ENCODE results near the gene FAM180A.
"Not testable (repeated sequence)": the region's sequence is repeated elsewhere in the genome, so short reads cannot be mapped to it uniquely, and the experiment has no call there.

The FAM180A gene

DNA sequence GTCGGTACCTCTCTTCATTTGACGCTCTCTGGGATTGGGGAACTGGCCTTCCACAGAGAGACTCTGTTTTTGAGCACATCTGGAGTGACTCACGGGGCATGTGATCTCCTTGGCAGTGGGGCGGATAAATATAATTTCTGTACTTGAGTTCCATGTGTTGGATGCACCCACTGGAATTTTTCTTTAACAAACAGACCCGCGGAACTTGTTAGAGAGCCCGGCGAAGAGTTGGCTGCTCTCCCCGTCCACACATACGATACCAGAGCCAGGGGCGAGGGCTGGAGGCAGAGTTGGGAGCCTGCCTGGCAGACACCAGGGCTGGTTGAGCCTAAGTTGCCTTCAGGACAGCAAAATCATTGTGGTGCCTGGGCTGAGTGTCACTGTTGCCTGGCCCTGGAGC is at the start of gene FAM180A:
TSS of gene FAM180A (minus strand) at position 44 of the 400 bp plus-strand sequence. CDS start 233 bp downstream, outside the sequence.
- DNase-seq (ENCODE audit: low read depth in 1 of 2, low spot score in 1 of 2): no peak

- DNase-seq (ENCODE audit: low read depth in 1 of 2, low spot score in 1 of 2): no peak
These were observed 49.5 kb upstream of the FAM180A start for GRCh38 chr7:135798095-135798494.

- no peak for DNase-seq (ENCODE audit: low read depth in 1 of 2, low spot score in 1 of 2)
These were observed 47.4 kb upstream of the FAM180A start for GRCh38 chr7:135795846-135796570.

DNA sequence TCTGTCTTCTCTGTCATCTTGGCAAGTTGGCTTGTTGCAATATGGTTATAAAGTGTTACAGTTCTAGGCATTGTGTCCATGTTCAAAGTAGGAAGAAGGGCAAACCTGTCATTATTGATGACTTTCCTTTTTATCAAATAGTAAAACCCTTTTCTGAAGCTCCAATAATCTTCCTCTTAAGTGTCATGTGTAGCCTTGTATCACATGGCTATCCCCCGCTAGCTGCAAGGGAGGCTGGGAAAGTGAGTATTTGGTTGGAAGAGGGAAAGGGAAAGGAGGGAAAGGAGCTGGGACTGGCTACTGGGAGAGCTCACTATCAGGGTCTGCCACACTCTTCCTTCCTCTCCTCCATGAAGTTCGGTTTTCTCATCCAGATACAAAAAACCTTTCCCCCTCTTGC is 45.2 kb upstream of the FAM180A start:
- no peak for DNase-seq (ENCODE audit: low read depth in 1 of 2, low spot score in 1 of 2)

DNA sequence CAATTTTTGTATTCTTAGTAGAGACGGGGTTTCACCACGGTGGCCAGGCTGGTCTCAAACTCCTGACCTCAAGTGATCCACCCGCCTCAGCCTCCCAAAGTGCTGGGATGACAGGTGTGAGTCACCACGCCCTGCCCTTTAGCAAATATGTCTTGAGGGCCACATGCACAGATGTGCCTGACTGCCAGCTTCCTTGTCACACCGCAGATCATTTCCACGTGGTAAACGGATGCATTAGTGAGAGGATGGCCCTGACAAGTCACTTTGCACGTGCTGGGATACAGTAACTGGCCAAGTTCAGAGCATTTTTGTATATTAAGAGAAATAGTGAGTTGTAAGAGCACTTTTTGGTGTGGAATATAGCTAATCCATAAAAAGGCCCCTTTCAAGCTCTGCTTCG is 44.3 kb upstream of the FAM180A start:
- DNase-seq (ENCODE audit: low read depth in 1 of 2, low spot score in 1 of 2): no peak

DNA sequence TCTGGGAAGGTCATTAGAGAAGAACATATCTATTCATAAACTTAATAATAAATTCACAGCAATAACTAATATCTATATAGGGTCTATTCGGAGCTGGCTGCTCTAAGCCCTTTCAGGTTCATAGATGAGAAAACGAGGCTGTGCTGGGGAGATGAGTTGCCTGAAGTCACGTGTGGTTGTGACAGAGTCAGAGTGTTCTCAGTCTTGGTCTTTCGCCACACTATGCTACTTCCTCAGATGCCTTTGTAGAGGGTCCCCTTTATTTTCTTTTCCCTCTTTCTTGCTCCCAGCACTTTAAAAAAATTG is 43.7 kb upstream of the FAM180A start:
- DNase-seq (ENCODE audit: low read depth in 1 of 2, low spot score in 1 of 2): no peak

DNA sequence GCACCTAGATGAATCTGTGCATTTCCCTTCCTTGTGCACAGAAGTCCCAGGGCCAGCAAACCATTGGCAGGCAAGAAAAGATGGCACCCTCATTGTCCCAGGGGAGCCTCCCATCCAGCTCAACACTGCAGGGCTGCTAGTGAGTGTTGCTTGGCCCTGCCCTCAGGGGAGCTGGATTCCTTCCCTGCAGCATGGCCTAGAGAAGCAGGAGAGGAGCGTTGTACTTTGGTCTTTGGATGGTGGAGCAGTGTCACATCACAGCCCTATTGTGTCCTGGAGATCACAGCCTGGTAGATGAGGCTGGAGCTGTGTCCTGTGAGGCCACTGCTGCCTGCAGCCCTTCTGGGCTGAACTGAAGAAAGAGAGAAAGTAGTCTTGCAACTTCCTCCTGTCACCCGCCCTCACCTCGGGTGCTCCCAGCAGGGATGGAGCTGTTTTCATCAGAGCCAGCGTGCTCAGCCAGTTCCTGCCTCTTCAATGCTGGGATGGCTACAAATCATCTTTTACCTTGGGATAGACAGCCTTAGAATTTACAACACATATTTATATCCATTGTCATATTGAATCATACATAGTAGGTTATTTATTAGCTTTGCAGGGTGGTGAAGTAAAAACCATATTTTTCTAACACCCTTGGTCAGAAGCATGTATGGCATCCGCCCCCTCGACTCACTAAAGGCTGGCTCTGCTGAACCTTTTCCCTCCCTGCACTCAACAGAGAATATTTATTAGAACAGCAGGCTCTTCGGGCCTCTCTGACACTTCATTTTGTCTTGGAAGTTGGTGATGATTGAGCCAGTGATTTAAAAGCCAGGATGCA is 43.1 kb upstream of the FAM180A start:
- DNase-seq (ENCODE audit: low read depth in 1 of 2, low spot score in 1 of 2): no peak

DNA sequence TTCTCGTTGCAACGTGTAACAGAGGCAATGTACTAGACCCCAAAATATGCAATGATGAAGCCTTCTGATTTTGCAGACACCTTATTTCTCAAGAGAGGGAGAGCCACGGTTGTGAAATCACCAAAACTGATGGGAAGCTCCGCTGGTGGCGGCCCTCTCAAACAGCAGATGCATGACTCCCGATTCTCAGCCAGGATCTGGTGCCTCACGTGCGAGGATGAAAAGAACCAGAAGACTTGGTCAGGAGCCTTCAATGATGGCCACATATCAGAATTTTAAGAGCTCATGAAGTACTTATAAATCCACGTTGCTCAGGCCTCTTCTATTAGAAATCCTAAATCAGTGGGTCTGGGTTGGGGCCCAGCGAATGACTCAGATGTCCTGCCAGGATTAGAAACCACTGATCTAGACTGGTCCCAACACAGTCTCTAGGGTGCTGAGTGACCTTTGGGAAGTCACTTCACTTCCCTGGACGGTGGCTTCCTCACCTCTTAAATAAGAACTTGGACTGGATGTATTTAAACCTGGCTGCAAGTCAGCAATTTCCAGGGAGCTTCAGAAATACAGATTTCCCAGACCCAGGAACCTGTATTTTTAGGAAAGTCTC is 41.9 kb upstream of the FAM180A start:
- DNase-seq (ENCODE audit: low read depth in 1 of 2, low spot score in 1 of 2): no peak

DNA sequence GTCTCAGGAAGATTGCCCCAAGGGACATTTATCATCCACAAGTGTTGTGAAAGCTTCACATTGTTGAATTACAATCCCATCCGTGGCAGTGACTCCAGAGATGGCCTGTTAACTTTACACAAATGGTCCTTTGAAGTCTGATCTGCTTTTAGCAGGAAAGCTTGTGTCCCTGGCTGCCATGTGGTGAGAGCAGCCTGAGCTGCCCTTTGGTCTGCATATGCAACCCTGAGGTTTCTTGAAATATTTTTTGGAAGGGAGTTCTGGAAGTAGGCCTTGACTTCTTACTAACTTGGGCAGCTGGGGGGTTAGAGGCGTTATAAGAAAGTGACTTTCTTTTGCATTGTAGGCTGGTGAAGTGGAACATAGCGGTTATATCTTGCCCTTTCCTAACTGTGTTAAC is 41.3 kb upstream of the FAM180A start:
- DNase-seq (ENCODE audit: low read depth in 1 of 2, low spot score in 1 of 2): no peak

DNA sequence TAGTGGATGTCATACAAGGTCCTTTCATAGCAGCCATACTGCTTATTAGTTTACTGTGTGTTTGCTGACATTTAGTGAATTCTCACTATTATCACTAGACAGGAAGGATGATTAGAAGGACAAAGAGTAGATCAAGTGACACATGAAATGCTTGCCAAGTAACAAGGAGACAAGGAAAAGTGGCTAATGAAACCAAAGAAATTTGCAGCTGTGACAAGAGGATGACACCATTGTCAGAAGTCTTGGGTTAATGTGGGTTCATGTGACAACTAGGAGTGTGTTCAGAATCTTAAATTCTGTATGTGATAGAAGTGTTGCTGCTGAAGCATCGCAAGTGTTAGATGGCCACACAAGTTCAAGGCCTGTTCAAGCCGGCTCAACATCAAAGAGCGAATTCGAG is 40.8 kb upstream of the FAM180A start:
- no peak for DNase-seq (ENCODE audit: low read depth in 1 of 2, low spot score in 1 of 2)

DNA sequence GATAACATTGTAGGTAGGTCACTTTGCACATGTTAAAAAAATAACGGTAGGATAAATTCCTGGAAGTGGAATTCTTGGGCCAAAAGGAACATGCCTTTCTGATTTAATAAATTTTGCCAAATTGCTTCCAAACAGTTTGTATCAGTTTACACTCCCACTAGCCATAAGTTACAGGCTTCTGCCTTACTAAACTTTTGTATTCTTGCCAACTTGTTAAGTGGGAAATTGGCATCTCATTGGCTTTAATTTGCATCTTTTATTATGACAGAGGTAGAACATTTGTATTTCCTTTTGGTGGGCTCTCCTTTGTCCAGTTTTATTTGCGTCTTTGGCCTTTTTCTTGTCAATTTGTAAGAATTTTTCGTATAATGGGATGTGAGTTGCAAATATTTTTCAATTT is 38.3 kb upstream of the FAM180A start:
- DNase-seq (ENCODE audit: low read depth in 1 of 2, low spot score in 1 of 2): no peak

- no peak for DNase-seq (ENCODE audit: low read depth in 1 of 2, low spot score in 1 of 2)
These were observed 36.5 kb upstream of the FAM180A start for GRCh38 chr7:135785065-135785464.

DNA sequence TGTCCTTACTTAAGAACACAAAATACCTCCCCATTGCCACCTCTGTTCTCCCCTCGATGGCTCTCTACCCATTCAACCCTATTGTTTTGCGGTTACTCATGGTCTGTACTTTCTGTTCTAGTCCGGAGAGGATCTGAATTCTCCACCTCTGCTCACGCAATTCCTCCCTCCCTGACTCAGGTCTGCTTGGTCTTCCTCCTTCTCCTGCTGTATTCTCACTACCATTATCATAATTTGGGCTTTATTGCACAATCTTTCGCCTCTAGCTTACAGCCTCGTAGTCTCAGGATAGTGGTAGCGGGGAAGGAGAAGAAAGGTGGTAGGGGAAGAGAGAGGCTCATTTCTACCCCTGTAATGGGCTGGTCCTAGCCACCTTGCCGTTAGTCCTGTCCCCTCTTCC is 35.4 kb upstream of the FAM180A start:
- DNase-seq (ENCODE audit: low read depth in 1 of 2, low spot score in 1 of 2): no peak

DNA sequence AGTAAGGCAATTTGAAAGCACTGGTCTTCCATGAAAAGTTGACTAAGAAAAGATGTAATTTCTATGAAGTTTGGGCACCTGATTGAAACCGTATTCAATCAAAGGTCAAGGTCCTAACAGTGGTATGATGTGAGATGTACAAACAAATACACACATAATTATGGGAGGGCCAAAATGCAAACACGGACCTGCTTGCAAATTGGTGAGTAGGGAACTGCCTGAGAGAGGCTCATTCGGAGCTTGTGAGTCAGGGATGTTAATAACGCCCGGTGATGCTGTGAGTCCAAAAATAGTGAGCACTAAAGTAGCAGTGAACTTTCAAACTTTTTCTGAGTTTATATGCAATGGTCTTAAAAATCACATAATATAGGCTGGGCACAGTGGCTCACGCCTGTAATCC is 34.2 kb upstream of the FAM180A start:
- DNase-seq (ENCODE audit: low read depth in 1 of 2, low spot score in 1 of 2): no peak

- DNase-seq (ENCODE audit: low read depth in 1 of 2, low spot score in 1 of 2): no peak
These were observed 33.8 kb upstream of the FAM180A start for GRCh38 chr7:135782377-135782776.

- DNase-seq (ENCODE audit: low read depth in 1 of 2, low spot score in 1 of 2): no peak
These were observed 29.2 kb upstream of the FAM180A start for GRCh38 chr7:135777626-135778398.

- DNase-seq (ENCODE audit: low read depth in 1 of 2, low spot score in 1 of 2): not testable (repeated sequence)
These were observed 27.3 kb upstream of the FAM180A start for GRCh38 chr7:135775915-135776314.

GRCh38 chr7:135775230-135775629 is 26.6 kb upstream of the FAM180A start:
- DNase-seq (ENCODE audit: low read depth in 1 of 2, low spot score in 1 of 2): no peak

GRCh38 chr7:135774284-135774683 is 25.7 kb upstream of the FAM180A start:
- DNase-seq (ENCODE audit: low read depth in 1 of 2, low spot score in 1 of 2): no peak

DNA sequence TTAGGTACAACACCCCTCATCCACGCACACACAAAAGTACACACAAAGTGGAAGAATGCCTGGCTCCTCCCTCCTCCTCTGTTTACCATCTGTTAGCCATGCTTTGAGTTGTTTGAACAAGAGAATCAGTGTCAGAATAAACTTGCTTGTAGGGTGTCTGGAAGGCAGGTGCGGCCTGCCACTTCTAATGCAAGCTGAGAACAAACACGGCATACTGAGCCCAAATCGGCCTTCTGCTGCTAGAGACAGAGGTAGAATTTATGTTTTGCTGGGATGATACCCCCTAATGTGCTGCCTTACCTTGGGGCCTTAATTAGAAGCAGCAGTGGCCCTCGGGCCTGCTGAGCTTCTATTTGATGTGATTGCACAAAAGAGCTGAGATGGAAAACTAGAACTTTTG is 24.9 kb upstream of the FAM180A start:
- DNase-seq (ENCODE audit: low read depth in 1 of 2, low spot score in 1 of 2): no peak

- no peak for DNase-seq (ENCODE audit: low read depth in 1 of 2, low spot score in 1 of 2)
These were observed 24.1 kb upstream of the FAM180A start for GRCh38 chr7:135772639-135773222.
